Suppressor macrophage treated with lipopolysaccharide for 4 hours (primary cell): Measurements from ENCODE around the gene SURF6.
"Not testable (repeated sequence)": the region's sequence is repeated elsewhere in the genome, so short reads cannot be mapped to it uniquely, and the experiment has no call there.

Experiments
- DNase-seq: peaks from one replicate; pipeline ENCODE4 v3.0.0-alpha.2; 2020

The SURF6 gene

GRCh38 chr9:133346021-133346785 is 10.2 kb upstream of the SURF6 start:
- no peak for DNase-seq

DNA sequence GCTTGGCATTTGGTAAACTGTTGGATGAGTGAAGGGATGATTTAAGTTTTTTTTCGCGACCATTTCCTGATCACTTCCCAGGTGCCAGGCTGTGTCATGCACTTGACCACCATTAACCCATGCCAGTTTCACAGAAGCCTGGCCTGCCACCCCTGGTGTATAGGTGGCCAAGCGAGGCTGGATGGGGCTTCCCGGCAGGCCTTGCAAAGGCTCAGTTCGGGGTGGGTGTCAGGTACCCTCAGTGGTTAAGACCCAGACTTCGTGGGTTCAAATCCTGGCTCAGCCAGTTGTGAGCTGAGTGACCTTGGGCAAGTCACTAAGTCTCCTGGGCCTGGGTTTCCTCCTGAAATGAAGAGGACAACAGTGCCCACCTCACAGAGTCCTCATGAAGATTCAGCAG is 9.6 kb upstream of the SURF6 start:
- DNase-seq = no peak

- no peak for DNase-seq
Observed at GRCh38 chr9:133344979-133345378, 9.0 kb upstream of the SURF6 start.

DNA sequence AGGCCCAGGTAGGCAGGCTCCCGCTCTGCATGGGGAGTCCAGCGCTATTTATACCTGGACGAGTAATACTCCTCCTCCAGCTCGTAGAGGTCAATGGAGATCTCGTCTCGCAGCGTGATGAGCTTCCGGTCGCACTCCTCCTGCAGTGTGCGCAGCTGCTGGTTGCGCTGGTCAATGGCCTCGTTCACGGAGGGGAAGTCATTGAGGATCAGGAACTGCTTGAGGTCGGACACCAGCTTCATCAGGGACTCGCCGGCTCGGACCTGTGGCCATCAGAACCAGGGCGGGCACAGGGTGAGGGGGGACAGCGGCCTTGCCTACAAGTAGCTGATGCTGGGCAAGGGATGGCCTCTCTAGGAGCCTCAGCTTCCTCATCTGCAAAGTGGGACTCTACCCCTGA is 8.1 kb upstream of the SURF6 start:
- DNase-seq = no peak

DNA sequence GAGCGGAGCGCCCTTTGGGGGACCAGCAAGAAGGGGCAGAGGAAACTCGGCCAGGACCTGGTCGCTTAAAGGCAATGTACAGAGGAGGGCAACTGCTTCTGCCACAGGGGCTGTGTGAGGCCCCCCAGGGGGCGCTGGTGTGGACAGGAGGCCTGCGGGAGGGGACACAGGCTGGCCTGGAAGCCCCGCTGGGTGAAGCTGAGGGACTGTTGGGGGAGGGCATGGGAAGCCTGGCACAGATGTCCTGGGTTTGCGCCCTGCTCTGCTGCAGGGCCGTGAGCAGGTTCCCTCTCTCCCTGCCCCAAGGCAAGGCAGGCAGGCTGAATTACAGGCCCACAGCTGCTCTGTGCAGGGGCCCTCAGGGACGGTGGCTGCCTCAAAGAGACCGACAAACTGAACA is 6.6 kb upstream of the SURF6 start:
- no peak for DNase-seq

DNA sequence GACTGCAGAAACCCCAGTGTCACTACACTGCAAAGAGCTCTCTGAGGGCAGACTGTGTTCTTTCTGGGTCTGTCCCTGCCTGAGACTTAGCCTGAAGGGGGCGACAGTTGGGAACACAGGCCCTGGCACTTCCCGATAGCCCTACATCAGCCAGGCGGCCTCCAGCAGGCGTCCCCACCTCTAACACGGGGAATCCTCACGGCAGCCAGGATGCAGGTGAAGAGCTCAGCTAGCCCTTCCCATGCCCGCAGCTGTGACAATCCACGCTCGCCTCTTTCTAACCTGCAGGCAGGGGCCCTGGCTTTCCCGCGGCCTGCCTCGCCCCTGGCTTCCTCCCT is 6.0 kb upstream of the SURF6 start:
- no peak for DNase-seq

- DNase-seq = peak; percentile 79
Observed at GRCh38 chr9:133341369-133342068, 5.5 kb upstream of the SURF6 start.

GRCh38 chr9:133340916-133341315 is 4.9 kb upstream of the SURF6 start:
- DNase-seq = no peak

- DNase-seq = no peak
Observed at GRCh38 chr9:133340256-133340655, 4.3 kb upstream of the SURF6 start.

- no peak for DNase-seq
Observed at GRCh38 chr9:133339641-133340040, 3.7 kb upstream of the SURF6 start.

DNA sequence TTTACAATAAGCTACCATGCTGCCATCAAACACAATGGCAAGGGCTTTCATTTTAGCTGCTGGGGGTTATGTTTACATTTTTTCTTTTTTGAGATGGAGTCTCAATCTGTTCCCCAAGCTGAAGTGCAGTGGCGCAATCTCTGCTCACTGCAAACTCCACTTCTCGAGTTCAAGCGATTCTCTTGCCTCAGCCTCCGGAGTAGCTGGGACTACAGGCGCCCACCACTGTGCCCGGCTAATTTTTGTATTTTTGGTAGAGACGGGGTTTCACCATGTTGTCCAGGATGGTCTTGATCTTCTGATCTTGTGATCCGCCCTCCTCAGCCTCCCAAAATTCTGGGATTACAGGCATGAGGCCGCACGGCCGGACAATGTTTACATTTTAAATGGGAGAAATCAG is 1.1 kb downstream of the SURF6 start:
- not testable (repeated sequence) for DNase-seq

DNA sequence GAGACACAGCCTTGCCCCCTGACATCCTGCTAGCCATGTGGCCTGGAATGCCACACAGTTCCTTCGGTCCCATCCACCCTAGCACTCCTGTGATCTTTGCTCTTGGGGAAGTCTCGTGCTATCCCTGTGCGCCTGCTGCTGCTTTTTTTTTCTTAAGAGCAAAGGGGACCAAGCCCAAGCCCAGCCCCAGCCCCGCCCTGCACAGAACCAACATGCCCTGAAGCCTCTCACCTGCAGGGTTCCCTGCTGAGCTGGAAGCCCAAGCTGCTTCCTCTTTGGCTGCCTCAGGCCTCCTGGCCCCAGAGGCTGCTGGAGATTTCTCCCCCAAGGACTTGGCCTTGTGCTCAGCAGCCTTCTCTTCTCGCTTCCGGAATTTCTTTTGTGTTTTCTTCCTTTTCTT is 1.8 kb downstream of the SURF6 start:
- no peak for DNase-seq

- no peak for DNase-seq
Observed at GRCh38 chr9:133333566-133333965, 2.4 kb downstream of the SURF6 start.

DNA sequence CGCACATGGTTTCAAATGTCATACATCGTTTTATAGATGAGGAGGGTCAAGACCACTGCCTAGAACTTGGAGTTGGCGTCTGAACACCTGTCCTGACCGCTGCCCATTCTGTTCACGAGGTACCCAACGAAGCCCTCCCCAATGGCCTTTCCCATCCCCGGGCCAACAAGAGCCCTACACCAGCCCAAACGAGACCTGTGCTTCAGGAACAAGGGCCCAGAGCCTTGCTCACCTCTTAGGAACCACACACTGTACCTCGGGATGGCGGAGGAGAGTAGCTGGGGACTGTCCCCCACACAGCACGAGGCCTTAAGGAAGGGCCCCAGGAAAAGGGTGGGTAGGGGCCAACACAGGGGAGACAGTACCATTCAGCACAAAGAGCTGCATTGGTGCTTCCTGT is 3.0 kb downstream of the SURF6 start:
- DNase-seq = no peak

GRCh38 chr9:133332381-133332730 is 3.6 kb downstream of the SURF6 start:
- no peak for DNase-seq

DNA sequence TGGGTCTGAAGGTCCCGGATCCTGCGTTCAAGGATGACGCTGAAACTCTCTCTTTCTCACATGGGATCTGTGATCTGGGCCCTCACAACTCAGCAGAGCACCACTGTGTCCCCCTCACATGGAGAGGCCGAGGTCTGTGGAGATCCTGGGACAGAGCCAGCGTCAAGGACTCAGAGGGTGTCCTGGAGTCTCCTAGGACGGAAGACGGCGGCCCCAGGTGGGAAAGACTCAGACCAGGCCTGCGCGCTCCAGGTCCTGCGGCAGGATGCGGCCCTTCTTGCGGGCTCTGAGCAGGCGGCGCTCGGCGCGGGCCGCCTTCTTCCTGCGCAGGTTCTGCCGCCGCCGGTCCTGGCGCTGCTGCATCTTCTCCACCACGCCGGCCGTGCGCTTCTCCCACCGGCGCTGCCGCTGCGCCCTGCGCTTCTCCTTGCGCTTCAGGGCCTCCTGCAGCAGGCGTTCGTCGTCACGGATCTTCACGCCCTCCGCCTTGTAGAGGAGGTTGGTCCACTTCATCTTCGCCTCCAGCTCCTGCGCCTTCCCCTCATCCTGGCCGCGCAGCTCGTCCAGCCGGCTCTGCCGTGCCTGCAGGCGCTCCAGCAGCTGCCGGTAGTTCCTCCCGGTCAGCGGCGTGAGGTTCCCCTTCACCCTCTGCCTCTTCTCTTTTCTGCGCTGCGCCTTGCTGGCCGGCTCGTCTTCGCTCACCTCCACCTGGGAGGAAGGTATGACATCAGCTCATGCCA is 4.2 kb downstream of the SURF6 start:
- DNase-seq = no peak

- DNase-seq = no peak
Observed at GRCh38 chr9:133331221-133331620, 4.8 kb downstream of the SURF6 start.

- DNase-seq = not testable (repeated sequence)
Observed at GRCh38 chr9:133329306-133330156, 6.5 kb downstream of the SURF6 start.

- no peak for DNase-seq
Observed at GRCh38 chr9:133327834-133328484, 8.0 kb downstream of the SURF6 start.

GRCh38 chr9:133327021-133327420 is 9.0 kb downstream of the SURF6 start:
- not testable (repeated sequence) for DNase-seq

- DNase-seq = no peak
Observed at GRCh38 chr9:133323991-133324703, 11.8 kb downstream of the SURF6 start.

- no peak for DNase-seq
Observed at GRCh38 chr9:133323211-133323610, 12.8 kb downstream of the SURF6 start.
